ENCODE measurements around the gene PRSS48.
"Not testable (repeated sequence)": the region's sequence is repeated elsewhere in the genome, so short reads cannot be mapped to it uniquely, and the experiment has no call there.

Gene PRSS48

GRCh38 chr4:151263455-151263854 lies 13.5 kb upstream of the PRSS48 start:
- DNase-seq, result no peak

DNA sequence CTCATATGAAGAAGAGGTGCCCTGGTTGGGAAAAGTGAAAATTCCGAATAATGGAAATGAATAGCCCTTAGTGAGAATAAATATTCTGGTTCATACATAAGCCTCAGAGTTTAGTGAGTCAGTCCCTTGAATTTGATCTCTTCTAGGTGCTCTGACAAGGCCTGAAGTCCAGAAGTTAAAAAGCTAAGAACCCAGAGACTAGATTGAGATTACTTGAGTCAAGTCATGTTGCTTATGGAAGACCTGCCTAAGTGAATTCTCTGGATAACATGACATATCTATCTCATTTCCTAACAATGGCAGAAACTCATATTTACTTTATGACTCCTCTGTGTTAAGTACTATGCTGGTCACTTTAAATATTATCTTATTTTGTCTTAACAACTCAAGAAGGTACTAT lies 10.5 kb upstream of the PRSS48 start:
- DNase-seq, result no peak

DNA sequence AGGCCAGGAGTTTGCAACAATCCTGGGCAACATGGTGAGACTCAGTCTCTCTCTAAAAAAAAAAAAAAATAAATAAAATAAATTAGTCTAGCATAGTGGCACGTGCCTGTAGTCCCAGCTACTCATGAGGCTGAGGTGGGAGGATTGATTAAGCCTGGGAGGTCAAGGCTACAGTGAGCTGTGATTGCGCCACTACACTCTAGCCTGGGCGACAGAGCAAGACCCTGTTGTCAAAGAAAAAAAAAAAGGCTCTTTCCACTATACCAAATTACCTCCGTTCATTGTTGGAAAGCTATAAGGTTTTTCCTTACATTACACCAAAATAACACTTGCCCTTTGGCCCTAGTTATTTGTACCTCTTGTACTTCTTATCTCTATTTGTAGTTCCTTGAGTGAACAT lies 9.9 kb upstream of the PRSS48 start:
- no peak for DNase-seq

DNA sequence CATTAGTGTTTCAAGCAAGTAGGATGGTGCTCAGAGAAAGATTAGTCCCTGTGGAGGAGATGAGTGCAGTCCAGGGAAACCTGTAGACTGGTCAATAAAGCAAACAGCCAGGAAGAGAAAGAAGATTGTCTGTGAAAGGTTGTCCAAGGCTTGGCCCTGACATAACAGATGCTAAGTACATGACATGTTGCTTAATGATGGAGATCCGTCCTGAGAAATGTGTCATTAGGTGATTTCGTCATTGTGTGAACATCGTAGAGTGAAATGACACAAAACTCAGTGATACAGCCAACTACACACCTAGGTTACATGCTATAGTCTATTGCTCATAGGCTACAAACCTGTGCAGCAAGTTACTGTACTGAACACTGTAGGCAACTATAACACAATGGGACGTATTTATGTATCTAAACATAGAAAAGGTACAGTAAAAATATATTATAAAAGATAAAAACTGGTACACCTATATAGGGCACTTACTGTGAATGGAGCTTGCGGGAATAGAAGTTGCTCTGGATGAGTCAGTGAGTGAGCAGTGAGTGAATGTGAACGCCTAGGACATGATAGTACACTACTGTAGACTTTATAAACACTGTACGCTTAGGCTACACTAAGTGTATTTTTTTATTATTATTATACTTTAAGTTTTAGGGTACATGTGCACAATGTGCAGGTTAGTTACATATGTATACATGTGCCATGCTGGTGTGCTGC lies 9.0 kb upstream of the PRSS48 start:
- no peak for DNase-seq

DNA sequence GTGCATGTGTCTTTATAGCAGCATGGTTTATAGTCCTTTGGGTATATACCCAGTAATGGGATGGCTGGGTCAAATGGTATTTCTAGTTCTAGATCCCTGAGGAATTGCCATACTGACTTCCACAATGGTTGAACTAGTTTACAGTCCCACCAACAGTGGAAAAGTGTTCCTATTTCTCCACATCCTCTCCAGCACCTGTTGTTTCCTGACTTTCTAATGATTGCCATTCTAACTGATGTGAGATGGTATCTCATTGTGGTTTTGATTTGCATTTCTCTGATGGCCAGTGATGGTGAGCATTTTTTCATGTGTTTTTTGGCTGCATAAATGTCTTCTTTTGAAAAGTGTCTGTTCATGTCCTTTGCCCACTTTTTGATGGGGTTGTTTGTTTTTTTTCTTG lies 8.1 kb upstream of the PRSS48 start:
- DNase-seq, result not testable (repeated sequence)

GRCh38 chr4:151284534-151285245 lies 7.7 kb downstream of the PRSS48 start:
- no peak for DNase-seq

DNA sequence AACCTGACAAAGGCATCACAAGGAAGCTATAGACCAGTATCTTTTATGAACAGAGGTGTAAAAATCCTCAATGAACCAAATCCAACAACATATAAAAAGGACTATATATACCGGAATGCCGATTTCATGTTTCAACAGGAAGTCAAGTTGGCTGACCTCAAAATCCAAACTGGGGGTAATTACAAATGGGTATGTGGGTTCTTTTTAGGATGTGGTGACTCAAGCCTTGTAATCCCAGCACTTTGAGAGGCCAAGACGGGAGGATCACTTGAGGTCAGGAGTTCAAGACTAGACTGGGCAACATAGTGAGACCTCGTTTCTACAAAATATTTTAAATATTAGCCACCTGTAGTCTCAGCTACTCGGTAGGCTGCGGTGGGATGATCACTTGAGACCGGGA lies 10.4 kb downstream of the PRSS48 start:
- no peak for DNase-seq

DNA sequence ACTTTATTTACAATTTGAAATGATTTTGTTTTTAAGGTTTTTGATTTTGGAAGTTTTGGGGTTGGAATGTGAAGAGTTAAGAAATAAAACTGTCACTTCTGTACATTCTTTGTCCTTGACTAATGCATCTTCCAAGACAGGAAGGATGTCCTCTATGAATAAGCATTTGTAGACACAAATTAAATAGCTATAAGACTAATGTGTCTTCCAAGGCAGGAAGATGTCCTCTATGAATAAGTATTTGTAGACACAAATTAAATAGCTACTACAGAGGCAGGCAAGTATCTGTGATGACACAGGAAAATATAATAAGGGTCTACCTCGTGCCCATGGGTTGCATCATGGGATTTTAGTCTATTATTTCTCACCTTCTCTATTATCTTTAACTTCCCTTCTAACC lies 14.5 kb downstream of the PRSS48 start:
- DNase-seq, result no peak

DNA sequence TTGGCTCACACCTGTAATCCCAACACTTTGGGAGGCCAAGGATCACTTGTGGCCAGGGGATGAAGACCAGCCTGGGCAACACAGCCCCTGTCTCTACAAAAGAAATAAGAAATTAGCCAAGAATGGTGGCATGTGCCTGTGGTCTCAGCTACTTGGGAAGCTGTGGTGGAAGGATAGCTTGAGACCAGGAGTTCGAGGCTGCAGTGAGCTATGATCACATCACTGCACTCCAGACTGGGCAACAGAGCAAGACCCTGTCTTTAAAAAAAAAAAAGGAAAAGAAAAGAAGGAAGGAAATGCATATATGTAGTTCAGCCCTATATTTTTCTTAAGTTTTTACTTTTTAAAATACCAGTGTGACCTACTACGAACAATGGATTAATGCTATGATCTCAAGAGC lies 15.1 kb downstream of the PRSS48 start:
- DNase-seq, result no peak

- DNase-seq, result no peak
These were observed 18.0 kb downstream of the PRSS48 start for GRCh38 chr4:151294833-151295496.

DNA sequence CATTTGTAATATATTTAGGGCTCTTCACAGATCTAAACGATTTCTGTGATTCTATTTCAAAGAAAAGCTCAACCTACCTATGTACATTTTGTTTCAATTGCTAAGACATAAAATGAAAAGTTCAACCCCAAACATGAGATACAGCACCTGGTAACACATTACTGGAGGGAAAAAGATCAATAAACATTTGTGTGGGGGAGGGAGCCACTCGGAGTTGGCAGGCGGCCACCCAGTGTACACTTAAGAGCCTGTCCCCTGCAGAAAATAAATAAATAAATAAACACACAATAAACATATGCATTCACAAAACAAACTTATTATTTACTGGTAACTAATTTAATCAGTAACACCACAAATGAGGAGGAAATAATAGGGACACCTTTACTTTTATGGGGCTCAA lies 19.3 kb downstream of the PRSS48 start:
- DNase-seq, result no peak

DNA sequence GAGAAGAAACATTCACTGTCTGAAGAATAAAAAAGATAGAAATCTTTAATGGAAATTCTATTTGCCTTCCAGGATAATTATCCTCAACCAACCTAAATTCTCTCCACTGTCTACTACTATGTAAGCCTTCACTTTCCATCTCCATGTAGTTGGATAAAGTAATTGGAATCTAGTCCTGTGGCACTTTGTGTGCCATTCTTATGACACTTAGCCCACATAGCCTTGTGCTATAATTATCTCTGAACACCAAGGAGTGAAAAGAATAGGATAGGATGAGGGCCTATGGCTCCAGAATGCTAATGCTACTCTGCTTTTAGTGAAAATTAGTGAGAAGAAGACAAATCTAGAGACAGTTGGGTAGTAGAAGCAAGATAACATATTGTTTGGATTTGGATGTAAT lies 20.2 kb downstream of the PRSS48 start:
- no peak for DNase-seq

DNA sequence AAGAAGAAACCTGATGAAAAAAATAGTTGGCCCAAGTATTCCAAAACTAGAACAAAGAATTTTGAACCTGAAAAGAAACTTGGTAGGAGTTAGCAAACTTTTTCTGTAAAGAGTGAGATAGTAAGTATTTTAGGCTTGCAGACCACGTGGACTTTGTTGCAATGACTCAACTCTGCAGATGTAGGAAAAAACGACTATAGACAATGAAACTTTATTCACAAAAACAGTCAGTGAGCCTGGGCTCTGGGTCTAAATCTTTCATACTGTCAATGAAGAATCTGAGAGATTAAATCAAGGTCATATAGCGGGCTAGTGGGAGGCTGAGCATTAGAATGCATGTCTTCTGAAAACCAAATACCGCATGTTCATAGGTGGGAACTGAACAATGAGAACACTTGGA lies 25.5 kb downstream of the PRSS48 start:
- DNase-seq, result no peak

GRCh38 chr4:151304226-151304625 lies 27.3 kb downstream of the PRSS48 start:
- DNase-seq, result no peak

GRCh38 chr4:151304755-151305154 lies 27.8 kb downstream of the PRSS48 start:
- DNase-seq, result no peak

DNA sequence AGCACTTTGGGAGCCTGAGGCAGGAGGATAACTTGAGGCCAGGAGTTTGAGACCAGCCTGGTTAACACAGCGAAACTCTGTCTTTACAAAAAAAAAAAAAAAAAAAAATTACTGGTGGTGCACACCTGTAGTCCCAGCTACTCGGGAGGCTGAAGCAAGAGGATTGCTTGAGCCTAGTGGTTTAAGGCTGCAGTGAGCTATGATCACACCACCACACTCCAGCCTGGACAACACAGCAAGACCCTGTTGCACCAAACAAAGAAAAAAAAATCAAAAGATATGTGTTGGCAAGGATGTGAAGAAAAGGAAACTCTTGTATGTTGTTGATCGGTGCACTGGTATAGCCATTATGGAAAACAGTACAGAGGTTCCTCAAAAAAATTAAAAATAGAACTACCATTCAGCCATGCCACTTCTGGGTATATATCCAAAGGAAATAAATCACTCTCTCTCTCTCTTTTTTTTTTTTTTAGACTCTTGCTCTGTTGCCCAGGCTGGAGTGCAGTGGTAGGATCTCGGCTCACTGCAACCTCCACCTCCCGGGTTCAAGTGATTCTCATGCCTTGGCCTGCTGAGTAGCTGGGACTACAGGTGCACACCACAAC lies 33.3 kb downstream of the PRSS48 start:
- no peak for DNase-seq

- no peak for DNase-seq
These were observed 36.5 kb downstream of the PRSS48 start for GRCh38 chr4:151313306-151314009.

GRCh38 chr4:151314010-151314355 lies 37.0 kb downstream of the PRSS48 start:
- no peak for DNase-seq

GRCh38 chr4:151314479-151314878 lies 37.5 kb downstream of the PRSS48 start:
- DNase-seq, result no peak

DNA sequence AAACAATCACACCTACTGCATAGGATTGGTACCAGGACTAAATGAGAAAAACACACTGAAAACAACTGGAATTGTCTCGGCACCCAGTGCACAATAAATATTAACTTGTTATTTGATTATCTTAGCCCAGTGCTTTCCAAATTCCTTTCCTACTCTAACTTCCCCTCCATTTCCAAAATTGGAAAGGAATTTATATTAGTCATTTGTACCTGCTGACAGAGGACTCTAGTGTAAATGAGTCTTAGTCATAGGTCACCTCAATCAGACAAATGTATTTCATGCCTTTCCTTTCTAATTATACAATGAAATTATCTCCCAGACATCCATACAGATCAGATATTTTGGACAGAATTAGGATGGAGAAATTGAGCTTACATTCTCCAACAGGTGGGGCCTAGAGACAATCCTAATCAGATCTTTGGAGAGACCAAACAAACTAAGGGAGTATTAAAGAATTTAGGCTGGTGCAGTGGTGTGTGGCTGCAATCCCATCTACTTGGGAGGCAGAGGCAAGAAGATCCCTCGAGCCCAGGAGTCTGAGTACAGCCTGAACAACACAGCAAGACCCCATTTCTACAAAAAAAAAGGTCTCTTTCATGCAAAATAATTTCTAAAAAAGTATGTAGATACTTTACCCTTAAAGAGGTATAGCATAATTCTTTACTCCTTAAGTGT lies 38.4 kb downstream of the PRSS48 start:
- DNase-seq, result no peak

DNA sequence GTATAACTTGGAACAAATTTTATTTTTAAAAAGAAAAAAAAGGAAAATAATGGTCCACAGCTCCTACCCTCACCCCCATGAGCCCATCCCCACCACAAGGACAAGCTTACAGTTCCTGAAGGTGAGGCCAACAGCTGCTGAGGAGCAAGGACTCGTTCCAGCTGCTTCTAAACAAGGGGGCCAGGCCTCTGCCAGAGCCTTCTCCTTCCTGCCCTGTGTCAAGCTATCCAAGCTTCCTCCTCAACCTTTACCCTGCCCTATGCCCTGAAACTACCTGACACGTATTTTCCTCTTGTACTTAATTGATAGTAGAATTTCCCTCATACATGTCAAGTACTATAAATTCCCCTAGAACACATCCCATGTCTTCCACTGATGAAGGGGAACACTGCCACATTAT lies 39.7 kb downstream of the PRSS48 start:
- no peak for DNase-seq

- no peak for DNase-seq
These were observed 41.5 kb downstream of the PRSS48 start for GRCh38 chr4:151318307-151319006.

Measured in inflammatory macrophage (primary cell).